Spleen (tissue), 7 donors: ENCODE measurements around the gene ARHGEF28.

Experiments used
- POLR2A ChIP-seq, 3 donors: fragments of 450-650 bp; IDR thresholded peaks; one replicate each; pipeline ENCODE4 v1.5.1; 2017; ENCODE audit warnings: antibody characterized with exemption in 3 of 3, mild to moderate bottlenecking in 1 of 3
- POLR2AphosphoS5 ChIP-seq, 3 donors: sonication (generic); formaldehyde crosslinking; IDR thresholded peaks; one replicate each; pipeline ENCODE4 v1.5.1; 2017; ENCODE audit warnings: antibody characterized with exemption in 3 of 3
- TF ChIP-seq, protein P1 (sequence below), 11 experiments: fragments of 200-600 bp in 7 of 11; fragments of 450-650 bp in 4 of 11; sonication (generic) in 4 of 11; IDR thresholded peaks in 8 of 11; conservative IDR thresholded peaks in 3 of 11; 1 replicate in 7 of 11; 2 replicates in 4 of 11; pipeline versions ENCODE4 v1.4.0 to v1.8.0; 2016 to 2021; ENCODE audit warnings: antibody characterized with exemption in 11 of 11, inconsistent platforms in 4 of 11, mild to moderate bottlenecking in 1 of 11
- donor health status: DM: no; HTN: no; CAD: no; lungs with moderate emphysema.
- donor health status: DM: no; HTN: no; CAD: no.
- donor health status: DM: no; HTN: no; CAD: no.

GRCh38 chr5:73647721-73648120 is 21.7 kb downstream of the ARHGEF28 start:
- TF ChIP-seq, protein P1, sequence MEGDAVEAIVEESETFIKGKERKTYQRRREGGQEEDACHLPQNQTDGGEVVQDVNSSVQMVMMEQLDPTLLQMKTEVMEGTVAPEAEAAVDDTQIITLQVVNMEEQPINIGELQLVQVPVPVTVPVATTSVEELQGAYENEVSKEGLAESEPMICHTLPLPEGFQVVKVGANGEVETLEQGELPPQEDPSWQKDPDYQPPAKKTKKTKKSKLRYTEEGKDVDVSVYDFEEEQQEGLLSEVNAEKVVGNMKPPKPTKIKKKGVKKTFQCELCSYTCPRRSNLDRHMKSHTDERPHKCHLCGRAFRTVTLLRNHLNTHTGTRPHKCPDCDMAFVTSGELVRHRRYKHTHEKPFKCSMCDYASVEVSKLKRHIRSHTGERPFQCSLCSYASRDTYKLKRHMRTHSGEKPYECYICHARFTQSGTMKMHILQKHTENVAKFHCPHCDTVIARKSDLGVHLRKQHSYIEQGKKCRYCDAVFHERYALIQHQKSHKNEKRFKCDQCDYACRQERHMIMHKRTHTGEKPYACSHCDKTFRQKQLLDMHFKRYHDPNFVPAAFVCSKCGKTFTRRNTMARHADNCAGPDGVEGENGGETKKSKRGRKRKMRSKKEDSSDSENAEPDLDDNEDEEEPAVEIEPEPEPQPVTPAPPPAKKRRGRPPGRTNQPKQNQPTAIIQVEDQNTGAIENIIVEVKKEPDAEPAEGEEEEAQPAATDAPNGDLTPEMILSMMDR (IDR thresholded peaks at IDR 0.05 in 8 of 11, conservative IDR thresholded peaks at IDR 0.05 in 3 of 11) = no peak
- TF ChIP-seq POLR2A (IDR thresholded peaks at IDR 0.05) = no peak
- TF ChIP-seq POLR2AphosphoS5 (IDR thresholded peaks at IDR 0.05) = no peak
